ENCODE results near the gene CLOCK. TPM values are rescaled to one million over a fixed set of nuclear protein-coding genes. Genes with fewer than 3 reads are reported as not detected.

CLOCK gene
- total RNA-seq, 1 experiment from 2014 or later = 37.6 TPM

GRCh38 chr4:55524844-55525571 lies 21.7 kb downstream of the CLOCK start:
- Mint-ChIP-seq H3K36me3 (ENCODE audit: insufficient read depth, unreplicated experiment) (peaks cover 13% of the 10 kb centered on the region), H3K9me3 (ENCODE audit: unreplicated experiment) (no peaks in the 10 kb centered on the region), H3K27ac (ENCODE audit: low read depth, unreplicated experiment) (peak overlapping the region; percentile 39), H3K4me3 (ENCODE audit: unreplicated experiment) (no peak overlapping the region), H3K27me3 (ENCODE audit: insufficient read depth, unreplicated experiment) (no peaks in the 10 kb centered on the region), H3K4me1 (ENCODE audit: insufficient read depth, unreplicated experiment) (peaks cover 7% of the 10 kb centered on the region)
- ChIA-PET CTCF (interaction anchor here (0.6 to 0.9 kb wide), 6 partner anchors 8 to 55 kb away, joined by 3 to 5 read pairs (median 4); no protein-coding TSS in a partner anchor), POLR2A (interaction anchor here (0.7 to 1.3 kb wide), 7 partner anchors 16 to 1454 kb away, joined by 3 to 13 read pairs (median 3); partner anchors contain the start of genes CLOCK and POLR2B)
- BruUV-seq (replicated peaks) = no TSS peak
- TF ChIP-seq CTCF (IDR thresholded peaks at IDR 0.05; ENCODE audit: unreplicated experiment) = no peak
- intact Hi-C loops (cut with micrococcal nuclease) = no loop called here
- peak; percentile 20 for DNase-seq (ENCODE audit: unreplicated experiment)

DNA sequence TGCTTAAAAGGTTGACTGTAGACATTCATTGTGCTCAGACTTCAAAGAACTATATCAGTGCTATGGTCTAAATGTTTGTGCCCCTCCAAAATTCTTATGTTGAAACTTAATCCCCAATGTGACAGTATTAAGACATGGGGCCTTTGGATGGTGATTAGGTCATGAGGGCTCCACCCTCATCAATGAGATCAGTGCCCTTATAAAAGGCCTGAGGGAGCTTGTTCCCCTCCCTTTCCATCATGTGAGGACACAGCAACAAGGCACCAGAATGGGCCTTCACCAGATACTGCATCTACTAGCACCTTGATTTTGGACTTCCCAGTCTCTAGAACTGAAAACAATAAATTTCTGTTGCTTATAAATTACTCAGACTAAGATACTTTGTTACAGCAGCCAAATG lies 28.3 kb downstream of the CLOCK start:
- no TSS peak for BruUV-seq (replicated peaks)
- intact Hi-C loops (cut with micrococcal nuclease) = no loop called here
- POLR2A ChIA-PET = interaction anchor here (1.2 kb wide), 1 partner anchor 17 kb away, joined by 4 read pairs; no protein-coding TSS in a partner anchor
- Mint-ChIP-seq H3K9me3 (ENCODE audit: unreplicated experiment) (no peaks in the 10 kb centered on the region), H3K4me1 (ENCODE audit: insufficient read depth, unreplicated experiment) (peaks cover 17% of the 10 kb centered on the region), H3K4me3 (ENCODE audit: unreplicated experiment) (no peak overlapping the region), H3K27ac (ENCODE audit: low read depth, unreplicated experiment) (no peak overlapping the region), H3K36me3 (ENCODE audit: insufficient read depth, unreplicated experiment) (peaks cover 6% of the 10 kb centered on the region), H3K27me3 (ENCODE audit: insufficient read depth, unreplicated experiment) (no peaks in the 10 kb centered on the region)
- CTCF ChIA-PET = interaction anchor here (0.7 kb wide), 1 partner anchor 36 kb away, joined by 3 read pairs; no protein-coding TSS in a partner anchor
- no peak for TF ChIP-seq CTCF (IDR thresholded peaks at IDR 0.05; ENCODE audit: unreplicated experiment)
- no peak for DNase-seq (ENCODE audit: unreplicated experiment)

- Mint-ChIP-seq H3K4me1 (ENCODE audit: insufficient read depth, unreplicated experiment) (peaks cover 17% of the 10 kb centered on the region), H3K27ac (ENCODE audit: low read depth, unreplicated experiment) (no peak overlapping the region), H3K36me3 (ENCODE audit: insufficient read depth, unreplicated experiment) (peaks cover 2% of the 10 kb centered on the region), H3K4me3 (ENCODE audit: unreplicated experiment) (no peak overlapping the region), H3K9me3 (ENCODE audit: unreplicated experiment) (no peaks in the 10 kb centered on the region), H3K27me3 (ENCODE audit: insufficient read depth, unreplicated experiment) (no peaks in the 10 kb centered on the region)
- no TSS peak for BruUV-seq (replicated peaks)
- CTCF ChIA-PET = interaction anchor here (0.7 kb wide), 1 partner anchor 36 kb away, joined by 3 read pairs; no protein-coding TSS in a partner anchor
- DNase-seq (ENCODE audit: unreplicated experiment) = no peak
- TF ChIP-seq CTCF (IDR thresholded peaks at IDR 0.05; ENCODE audit: unreplicated experiment) = no peak
- POLR2A ChIA-PET = interaction anchor here (1.2 kb wide), 1 partner anchor 18 kb away, joined by 4 read pairs; no protein-coding TSS in a partner anchor
- intact Hi-C loops (cut with micrococcal nuclease) = no loop called here
These were observed 29.0 kb downstream of the CLOCK start for GRCh38 chr4:55517526-55518229.
